Stimulated activated CD8-positive, alpha-beta memory T cell treated with anti-CD3 and anti-CD28 coated beads, Interleukin-15, amount 100 ng/mL, for 48 hours (primary cell): ENCODE results near the gene CLSTN1.
"Not testable (repeated sequence)": the region's sequence is repeated elsewhere in the genome, so short reads cannot be mapped to it uniquely, and the experiment has no call there.

Experiments used
- DNase-seq, 2 donors: peaks; one replicate each; pipeline ENCODE4 v3.0.0-alpha.2; 2020; ENCODE audit warnings: low read depth in 2 of 2

CLSTN1 gene

DNA sequence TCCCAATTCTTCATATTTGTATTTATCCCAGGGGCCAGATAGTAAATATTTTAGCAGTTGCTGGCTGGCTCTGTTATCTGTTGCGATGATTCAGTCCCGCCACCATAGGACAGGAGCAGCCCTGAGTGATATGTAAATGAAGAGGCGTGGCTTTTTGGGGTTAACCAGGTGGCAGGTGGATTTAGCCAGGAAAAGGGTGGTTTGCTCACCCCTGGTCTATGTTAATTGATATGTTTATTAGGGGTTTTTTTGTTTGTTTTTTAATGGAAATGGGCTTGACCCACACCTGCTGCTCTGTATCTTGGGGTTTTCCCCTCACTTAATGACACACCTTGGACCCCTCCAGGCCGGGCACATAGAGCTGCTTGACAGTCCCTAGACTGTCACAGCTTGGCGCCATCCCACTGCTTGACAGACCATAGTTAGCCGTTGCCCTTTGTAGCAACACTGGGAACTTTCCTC lies 109.5 kb downstream of the CLSTN1 start:
- DNase-seq, result no peak

DNA sequence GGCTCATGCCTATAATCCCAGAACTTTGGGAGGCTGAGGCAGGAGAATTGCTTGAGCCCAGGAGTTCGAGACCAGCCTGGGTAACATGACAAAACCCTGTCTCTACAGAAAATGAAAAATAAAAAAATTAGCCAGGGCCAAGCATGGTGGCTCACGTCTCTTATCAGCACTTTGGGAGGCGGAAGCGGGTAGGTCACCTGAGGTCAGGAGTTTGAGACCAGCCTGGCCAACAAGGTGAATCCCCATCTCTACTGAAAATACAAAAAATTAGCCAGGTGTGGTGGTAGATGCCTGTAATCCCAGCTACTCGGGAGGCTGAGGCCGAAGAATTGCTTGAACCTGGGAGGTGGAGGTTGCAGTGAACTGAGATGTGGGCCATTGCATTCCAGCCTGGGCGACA lies 111.0 kb downstream of the CLSTN1 start:
- DNase-seq, result not testable (repeated sequence)

DNA sequence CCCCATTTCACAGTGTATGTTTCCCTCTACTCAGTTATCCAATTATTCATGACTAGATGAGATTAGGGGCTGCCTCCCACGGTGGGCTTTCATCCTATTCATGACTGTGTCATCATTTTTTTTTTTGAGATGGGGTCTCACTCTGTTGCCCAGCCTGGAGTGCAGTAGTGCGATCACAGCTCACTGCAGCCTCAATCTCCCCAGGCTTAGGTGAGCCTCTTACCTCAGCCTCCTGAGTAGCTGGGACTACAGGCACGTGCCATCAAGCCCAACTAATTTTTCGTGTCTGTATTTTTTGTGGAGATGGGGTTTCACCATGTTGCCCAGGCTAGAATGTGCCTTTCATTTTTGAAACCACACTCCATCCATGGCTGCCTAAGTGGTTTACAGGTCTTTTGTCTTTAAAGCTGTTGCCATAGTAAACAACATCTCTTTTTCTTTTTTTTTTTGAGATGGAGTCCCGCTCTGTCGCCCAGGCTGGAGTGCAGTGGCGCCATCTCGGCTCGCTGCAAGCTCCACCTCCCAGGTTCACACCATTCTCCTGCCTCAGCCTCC lies 112.2 kb downstream of the CLSTN1 start:
- DNase-seq, result no peak

DNA sequence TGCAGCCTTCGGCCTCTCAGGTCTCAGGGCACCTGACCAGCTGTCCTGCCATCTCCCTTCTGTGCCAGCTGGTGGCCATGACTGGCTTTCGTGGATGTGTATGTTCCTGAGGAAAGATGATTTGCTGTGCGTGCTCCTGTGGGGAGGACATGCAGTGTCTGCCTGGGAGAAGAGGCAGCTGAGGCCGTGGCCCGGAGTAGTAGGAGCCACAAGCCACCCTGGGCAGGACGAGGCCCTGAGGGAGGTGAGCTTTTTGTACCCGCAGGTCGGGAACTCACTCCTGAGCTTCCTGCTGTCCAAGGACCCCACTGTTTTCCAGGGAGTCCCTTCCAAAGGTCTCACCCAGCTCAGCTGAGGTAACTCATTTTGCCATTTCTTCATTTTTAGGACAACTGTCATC lies 113.7 kb downstream of the CLSTN1 start:
- DNase-seq, result no peak

DNA sequence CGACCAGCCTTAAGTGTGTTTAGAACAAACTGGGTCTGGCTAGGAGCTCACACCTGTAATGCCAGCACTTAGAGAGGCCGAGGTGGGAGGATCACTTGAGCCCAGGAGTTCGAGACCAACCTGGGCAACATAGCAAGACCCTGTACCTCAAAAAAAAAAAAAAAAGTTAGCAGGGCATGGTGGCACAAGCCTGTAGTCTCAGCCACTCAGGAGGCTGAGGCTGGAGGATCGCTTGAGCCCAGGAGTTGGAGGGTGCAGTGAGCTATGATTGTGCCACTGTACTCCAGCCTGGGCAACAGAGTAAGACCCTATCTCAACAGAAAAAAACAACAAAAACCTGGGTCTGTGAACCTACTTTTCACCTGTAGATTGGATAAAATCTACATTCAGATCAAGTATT lies 117.6 kb downstream of the CLSTN1 start:
- no peak for DNase-seq

DNA sequence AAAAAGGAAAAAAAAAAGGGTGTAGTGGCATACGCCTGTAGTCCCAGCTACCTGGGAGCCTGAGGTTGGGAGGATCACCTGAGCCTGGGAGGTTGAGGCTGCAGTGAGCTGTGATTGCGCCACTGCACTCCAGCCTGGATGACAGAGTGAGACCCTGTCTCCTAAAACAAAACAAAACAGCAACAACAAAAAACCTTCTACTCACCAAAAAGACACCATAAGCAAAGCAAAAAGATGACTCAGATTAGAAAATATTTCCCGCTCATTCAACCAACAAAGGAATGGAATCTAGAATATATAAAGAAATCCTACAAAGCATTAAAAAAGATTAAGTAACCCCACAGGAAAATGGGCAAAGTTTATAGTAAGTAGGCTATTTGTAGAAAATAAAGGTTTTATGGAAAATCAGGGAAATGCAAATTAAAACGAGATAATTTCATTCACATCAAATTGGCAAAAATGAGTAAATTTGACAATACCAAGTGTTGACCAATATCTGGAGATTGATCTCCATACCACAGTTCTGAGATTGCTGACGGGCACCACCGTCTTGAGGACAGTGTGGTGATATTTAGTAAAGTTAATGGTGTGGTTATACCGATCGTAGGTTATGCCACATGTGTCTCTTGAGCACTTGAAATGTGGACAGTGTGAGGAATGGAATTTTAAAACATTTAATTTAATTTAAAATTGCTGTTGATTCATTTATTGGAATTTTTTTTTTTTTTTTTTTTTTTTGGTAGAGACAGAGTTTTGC lies 118.2 kb downstream of the CLSTN1 start:
- no peak for DNase-seq

DNA sequence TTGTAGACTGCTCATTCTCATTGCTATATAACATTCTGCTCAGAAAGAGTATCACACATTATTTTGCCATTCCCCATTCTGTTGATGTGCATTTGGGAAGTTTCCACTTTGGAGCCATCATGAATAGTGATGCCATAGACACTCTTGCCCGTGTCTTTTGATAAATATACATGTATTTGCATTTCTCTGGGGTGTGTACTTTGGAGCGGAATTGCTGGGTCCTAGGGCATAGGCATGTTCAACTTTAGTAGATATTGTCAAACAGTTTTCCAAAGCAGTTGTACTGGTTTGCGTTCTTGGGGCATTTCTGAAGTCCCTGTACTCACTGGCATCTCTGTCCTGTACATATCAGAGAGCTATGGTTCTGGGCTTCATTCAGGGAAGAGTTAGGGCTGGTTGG lies 120.1 kb downstream of the CLSTN1 start:
- no peak for DNase-seq

DNA sequence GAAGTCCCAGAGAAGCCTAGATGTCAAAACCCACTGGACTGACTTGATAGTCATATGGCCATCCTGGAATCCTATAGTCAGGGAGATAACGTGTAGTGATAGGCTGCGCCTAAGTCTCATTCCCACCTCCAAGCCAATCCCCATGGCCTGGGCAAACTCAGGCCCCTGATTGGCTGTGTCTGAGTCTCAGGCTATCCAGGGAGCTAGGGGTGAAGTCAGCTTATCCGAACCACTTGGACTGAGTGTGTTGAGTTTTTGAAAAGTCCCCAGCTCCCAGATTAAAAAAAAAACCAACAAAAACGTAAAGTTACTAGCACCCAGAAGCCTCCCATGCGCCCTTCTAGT lies 120.6 kb downstream of the CLSTN1 start:
- DNase-seq, result no peak

DNA sequence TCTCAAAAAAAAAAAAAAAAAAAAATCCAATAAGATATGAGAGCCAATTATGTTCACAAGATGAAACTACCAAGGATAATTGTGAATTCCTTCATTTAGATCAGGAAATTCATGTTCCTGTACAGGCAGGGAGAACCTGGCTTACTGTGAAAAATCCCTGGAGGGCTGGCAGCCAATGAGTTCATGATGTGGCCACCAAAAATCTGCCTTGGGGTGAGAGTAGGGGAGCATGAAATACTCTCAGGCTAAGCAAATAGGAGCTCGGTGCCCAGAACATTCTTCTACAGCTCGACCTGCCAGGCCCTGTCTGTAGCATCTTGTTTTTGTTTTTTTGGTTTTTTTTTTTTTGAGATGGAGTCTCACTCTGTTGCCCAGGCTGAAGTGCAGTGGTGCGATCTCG lies 122.1 kb downstream of the CLSTN1 start:
- DNase-seq, result no peak

DNA sequence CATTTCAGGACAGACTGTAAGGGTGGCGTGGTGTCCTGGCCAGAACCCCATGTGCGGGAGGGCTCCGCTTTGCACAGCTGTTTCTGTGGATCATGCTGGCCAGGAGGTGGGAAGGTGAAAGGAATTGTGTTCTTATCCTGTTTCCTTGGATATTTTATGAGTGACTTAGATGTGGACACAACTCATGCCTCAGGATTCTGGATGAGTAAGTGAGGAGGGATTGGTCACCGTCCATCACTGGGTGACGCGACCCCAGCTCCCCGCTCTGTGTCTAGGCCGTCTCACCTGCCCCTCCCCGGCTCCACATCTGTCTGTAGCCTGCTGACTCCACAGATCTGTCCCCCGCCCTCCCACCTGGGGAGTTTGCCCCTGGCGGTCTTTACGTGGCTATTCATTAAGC lies 123.4 kb downstream of the CLSTN1 start:
- no peak for DNase-seq

DNA sequence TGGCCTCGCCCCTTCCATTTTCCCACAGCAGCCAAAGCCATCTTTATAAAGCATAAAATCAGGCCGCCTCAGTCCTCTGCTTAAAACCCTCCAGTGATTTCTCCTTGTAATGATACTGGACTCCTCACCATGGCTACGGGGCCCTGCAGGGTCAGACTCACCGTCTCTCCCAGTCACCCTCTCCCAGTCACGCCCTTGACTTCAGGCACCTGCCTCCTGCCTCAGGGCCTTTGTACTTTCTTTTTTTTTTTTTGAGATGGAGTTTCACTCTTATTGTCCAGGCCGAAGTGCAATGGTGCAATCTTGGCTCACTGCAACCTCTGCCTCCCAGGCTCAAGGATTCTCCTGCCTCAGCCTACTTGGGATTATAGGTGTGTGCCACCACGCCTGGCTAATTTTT lies 124.4 kb downstream of the CLSTN1 start:
- DNase-seq, result no peak

DNA sequence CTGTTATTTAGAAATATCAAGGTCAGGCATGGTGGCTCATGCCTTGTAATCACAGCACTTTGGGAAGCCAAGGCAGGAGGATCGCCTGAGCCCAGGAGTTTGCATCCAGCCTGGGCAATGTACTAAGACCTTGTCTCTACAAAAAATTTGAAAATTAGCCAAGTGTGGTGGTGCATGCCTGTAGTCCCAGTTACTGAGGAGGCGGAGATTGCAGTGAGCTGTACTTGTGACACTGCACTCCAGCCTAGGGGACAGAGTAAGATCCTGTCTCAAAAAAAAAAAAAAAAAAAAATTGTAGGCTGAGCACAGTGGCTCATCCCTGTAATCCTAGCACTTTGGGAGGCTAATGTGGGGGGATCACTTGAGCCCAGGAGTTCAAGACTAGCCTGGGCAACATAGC lies 127.0 kb downstream of the CLSTN1 start:
- no peak for DNase-seq

DNA sequence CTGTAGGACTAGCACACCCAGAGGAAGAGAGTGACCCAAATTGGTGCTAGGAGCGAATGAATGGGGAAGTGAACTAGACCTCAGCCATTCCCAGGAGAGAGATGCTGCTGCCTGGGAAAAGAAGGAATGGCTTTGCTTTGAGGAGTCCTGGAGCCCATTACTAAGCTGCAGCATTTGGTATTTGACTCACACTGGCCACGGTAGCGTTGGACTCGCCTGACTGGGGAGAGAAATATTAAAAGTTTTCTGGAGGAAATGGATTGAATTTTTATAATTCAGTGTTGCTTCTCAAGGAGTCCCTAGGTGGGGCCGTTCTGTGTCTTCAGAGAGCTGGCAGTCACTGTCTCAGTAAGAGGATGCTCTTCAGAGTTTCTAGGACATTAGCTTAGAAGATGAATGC lies 132.1 kb downstream of the CLSTN1 start:
- no peak for DNase-seq

DNA sequence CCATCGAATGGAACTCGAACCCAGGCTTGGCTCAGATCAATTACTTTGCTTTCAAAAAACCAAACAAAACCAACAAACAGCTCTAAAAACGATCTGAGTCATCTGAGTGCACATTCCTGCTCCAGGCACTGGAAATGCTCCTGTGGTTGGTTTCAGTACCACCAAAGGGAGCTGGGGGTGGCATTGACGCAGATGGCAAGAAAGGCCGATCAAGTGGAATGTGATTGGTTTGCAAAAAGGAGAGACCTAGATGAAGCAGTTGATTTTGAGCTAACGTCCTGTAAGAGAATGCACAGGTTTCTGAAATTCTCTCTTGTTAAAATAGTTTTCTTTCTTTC lies 132.7 kb downstream of the CLSTN1 start:
- DNase-seq, result no peak

DNA sequence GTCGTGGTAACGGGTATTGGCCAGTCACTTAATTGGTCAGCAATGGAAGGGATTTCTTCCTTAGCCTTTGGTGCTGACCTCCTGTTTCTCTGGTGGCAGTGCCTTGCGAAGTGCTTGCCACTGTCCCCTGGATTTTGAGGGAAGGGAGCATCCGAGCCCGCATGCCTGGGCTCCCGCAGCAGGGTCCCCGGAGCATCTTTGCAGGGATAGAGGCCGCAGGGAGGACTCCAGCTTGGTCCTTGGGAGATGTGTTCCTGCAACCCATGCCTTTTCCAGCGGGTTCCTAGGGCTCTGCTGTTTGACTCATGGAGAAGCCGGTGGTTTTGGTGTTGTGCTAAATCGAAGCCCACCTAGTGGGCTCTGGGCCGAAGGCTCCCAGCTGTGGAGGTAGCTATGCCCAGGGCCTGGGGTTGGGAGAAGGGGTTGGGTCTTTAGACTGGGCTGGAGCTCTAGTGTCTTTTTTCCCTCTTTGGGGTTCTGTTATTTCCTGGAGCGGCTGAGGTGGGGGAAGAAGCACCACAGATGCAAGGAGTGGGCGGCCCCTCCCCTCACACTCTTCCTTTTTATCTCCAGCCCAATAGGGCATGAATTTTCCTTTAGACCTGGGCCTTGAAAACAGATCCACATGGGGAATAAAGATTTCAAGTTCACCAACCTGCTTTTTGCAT lies 133.2 kb downstream of the CLSTN1 start:
- no peak for DNase-seq

DNA sequence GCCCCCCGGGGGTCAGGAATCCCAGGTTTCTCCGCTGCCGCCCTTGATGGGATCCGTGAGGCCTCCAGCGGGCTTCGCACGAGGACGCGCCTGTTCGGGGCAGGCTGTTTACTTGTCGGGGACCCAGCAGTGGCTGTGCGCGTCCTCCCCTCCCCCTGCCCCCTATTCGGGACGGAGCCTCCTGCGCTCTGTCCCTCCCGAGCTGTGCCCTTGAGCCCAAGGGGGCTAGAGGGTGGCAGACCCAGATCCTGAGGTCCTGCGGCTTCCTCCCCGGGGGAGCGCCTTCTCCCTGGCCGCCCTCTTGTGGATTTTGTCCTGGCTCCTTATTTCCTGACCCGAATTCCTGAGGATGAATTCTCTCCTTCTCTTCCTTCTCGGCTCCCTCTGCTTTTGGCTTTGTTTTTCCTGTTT lies 133.8 kb downstream of the CLSTN1 start:
- no peak for DNase-seq

DNA sequence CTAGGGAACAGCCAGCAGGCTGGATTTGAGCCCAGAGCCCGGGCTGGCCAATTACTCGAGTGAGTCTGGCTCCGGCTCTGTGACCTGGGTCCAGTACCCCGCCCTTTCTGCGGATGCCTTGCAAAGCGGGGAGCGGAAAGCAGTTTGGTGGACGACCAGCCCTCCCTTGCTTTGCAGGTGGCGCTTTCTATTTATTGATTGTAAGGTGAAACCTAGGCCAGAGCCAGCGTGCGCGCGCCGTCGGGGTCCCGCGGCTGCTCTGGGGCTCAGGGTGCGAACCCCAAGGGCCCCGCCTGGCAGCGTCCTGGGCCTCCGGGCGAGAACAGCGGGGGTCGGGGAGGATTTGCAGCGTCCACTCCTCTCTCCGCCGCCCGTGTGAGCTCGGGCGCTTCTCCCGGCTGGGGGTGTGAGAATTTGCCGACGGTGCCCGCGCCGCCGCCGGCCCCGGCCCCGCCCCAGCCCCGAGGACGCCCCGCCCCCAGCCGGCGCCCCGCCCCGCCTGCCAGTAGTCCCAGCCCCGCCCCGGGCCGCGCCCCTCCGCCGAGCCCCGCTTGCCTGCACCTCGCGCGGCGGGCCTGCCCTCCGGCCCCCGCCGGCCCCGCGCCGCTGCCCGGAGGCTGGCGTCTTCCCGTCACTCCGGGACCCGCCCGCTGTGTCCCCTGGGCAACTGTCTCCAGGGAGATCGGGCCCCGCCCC lies 134.6 kb downstream of the CLSTN1 start:
- peak; percentile 70 to 72 for DNase-seq

DNA sequence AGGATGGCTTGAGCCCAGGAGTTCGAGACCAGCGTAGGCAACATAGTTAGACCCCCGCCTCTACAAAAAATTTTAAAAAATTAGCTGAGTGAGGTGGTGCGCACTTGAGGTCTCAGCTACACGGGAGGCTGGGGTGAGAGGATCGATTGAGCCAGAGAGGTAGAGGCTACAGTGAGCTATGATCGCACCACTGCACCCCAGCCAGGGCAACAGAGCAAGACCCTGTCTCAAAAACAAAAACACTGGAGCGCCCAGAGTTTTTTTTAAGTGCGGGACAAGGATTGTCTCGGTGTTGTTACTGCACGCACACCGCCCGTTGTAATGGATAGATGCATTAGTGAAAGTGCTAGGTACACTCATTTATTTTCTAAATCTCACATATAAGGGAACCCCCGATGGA lies 135.2 kb downstream of the CLSTN1 start:
- DNase-seq, result no peak

DNA sequence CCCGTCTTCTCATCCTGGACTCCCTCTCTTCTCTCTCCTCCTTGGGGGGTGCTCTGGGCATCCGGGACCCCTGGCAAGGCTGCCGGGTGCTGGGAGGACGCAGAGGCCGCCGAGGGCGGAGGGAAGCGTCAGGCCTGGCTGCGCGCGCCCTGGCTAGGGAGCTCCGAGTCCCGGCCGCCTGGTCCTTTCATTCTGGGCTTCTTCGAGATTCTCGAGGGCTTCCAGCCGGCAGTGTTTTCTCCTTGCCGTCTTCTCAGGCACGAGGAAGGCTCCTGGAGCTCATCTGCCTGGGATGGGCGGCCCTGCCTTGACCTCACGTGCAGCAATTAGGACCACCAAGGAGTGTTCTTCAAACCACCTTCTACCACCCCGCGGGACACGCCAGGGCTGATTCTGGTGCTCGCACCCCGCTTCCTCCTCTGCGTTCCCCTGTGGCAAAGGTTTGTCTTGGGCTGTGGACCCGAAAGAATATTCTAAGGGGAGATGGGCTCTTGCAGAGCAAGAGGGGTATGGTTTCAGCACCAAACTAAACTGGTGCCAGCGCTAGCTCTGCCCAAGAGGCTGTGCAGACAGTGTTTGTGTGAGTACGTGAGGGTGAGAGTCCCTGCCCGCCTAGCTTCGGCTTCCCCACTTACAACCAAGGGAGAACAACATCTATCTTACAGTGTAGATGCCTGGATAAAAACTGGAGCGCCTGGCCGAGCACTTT lies 135.7 kb downstream of the CLSTN1 start:
- DNase-seq, result no peak

DNA sequence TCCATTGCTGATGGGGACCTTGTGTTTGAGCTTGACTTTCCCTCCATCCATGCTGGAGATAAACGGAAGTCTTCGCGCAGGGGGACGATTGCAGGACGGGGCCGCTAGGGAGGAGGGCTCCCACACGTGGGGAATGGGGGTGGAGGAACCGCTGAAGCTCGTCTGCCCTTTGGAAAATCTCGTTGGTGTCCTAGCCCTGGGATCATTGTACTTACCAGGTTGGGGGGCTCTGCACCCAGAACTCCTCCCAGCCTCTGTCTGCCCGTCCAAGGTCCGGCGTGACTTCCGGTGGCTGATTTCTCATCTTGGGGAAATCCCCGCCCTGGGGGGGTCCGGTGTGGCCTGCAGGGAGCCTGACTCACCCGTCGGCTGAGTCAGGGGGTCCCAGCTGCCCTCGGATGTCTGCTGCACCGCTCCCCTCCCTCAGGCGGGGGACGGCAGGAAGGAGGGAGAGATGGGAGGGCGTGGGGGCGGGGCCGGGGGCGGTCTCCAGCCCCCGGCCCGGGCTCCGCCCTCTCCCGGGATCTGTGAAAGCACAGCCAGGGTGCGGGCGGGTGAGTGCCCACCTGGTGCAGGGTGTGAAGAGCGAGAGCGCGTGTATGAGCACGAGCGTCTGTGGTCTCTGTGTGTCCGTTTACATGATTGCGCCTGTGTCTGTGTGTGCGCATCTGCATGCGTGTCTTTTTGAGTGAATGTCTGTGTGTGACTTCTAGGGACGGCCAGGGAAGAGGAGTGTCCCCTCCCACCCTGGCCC lies 136.5 kb downstream of the CLSTN1 start:
- peak; percentile 76 to 82 for DNase-seq

DNA sequence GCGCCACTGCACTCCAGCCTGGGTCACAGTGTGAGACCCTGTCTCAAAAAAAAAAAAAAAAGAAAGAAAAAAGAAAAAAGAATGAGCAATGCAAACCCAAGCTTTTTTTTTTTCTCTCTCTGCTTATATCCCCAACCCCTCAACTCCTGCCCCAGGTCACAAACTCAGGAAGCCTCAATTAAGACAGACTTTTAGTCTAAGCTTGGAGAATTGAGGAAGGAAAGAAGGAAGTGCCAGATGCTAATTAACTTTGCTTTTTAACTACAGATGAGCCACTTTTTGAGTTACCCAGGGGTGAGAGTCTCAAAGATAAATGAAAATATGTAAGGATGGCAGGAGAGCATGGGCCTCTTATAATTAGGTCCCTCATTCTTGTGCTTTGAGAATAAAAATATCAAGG lies 139.0 kb downstream of the CLSTN1 start:
- DNase-seq, result no peak
